SU-DHL-6 (cell line): ENCODE data around the gene INTS1.

ENCODE experiments used
- H2AFZ ChIP-seq: fragments of 200-600 bp; sonication (generic); 2 replicates; pipeline ENCODE4 v1.6.1; 2014; ENCODE audit warnings: low read depth, mild to moderate bottlenecking, moderate library complexity, mixed read lengths, antibody characterized with exemption, low read length; ENCODE audit not compliant: severe bottlenecking
- H3F3A ChIP-seq: fragments of 200-600 bp; shearing (Covaris generic); 2 replicates; pipeline ENCODE4 v1.6.0; 2016; ENCODE audit warnings: antibody characterized with exemption, mild to moderate bottlenecking; ENCODE audit not compliant: insufficient read depth
- H3K27ac ChIP-seq: fragments of 200-600 bp; sonication (generic); 2 replicates; pipeline ENCODE4 v1.5.1; 2016; ENCODE audit warnings: low read depth, mild to moderate bottlenecking, low read length, moderate library complexity, mixed read lengths
- H3K27me3 ChIP-seq: fragments of 200-600 bp; sonication (generic), shearing (Covaris generic); 2 replicates; pipeline ENCODE4 v1.6.0; 2014; ENCODE audit warnings: mild to moderate bottlenecking, low read length
- H3K36me3 ChIP-seq: fragments of 200-600 bp; sonication (generic); 2 replicates; pipeline ENCODE4 v1.6.1; 2014; ENCODE audit warnings: mild to moderate bottlenecking, low read length, mixed read lengths
- H3K4me2 ChIP-seq: fragments of 300-600, 200-600 bp; shearing (Covaris generic), sonication (generic); 2 replicates; pipeline ENCODE4 v1.6.0; 2014; ENCODE audit warnings: low read length, low read depth, mild to moderate bottlenecking; ENCODE audit not compliant: poor library complexity, severe bottlenecking
- H3K4me3 ChIP-seq: fragments of 200-600 bp; sonication (generic); 2 replicates; pipeline ENCODE4 v1.5.1; 2014; ENCODE audit warnings: antibody characterized with exemption, low read length, mild to moderate bottlenecking, mixed read lengths; ENCODE audit not compliant: insufficient read depth, poor library complexity, severe bottlenecking
- H3K79me2 ChIP-seq: fragments of 200-600 bp; sonication (generic); 2 replicates; pipeline ENCODE4 v1.6.1; 2014; ENCODE audit warnings: mild to moderate bottlenecking, low read length, moderate library complexity; ENCODE audit not compliant: insufficient read depth
- H3K9ac ChIP-seq: fragments of 200-600 bp; sonication (generic); 2 replicates; pipeline ENCODE4 v1.7.0; 2014; ENCODE audit warnings: mild to moderate bottlenecking, low read length
- H3K9me2 ChIP-seq: fragments of 200-600 bp; sonication (generic); replicated peaks from 2 replicates; pipeline ENCODE4 v1.6.1; 2014; ENCODE audit warnings: low read length; ENCODE audit not compliant: insufficient read depth
- H3K9me3 ChIP-seq: fragments of 200-600 bp; sonication (generic); 2 replicates; pipeline ENCODE4 v1.6.1; 2014; ENCODE audit warnings: low read length, mixed read lengths; ENCODE audit not compliant: insufficient read depth
- H4K20me1 ChIP-seq: fragments of 200-600 bp; sonication (generic); 2 replicates; pipeline ENCODE4 v1.6.1; 2014; ENCODE audit warnings: low read depth, mild to moderate bottlenecking, antibody characterized with exemption, low read length, moderate library complexity, mixed read lengths
- CTCF ChIP-seq: fragments of 200-600 bp; sonication (generic); IDR thresholded peaks from one replicate; pipeline ENCODE4 v1.5.1; 2017; ENCODE audit warnings: antibody characterized with exemption, mild to moderate bottlenecking, low read length, moderate library complexity; ENCODE audit not compliant: insufficient read depth, poor library complexity, severe bottlenecking
- EZH2phosphoT487 ChIP-seq: fragments of 200-600 bp; sonication (generic), shearing (Covaris generic); conservative IDR thresholded peaks from 2 replicates; pipeline ENCODE4 v1.6.1; 2018; ENCODE audit warnings: mild to moderate bottlenecking, antibody characterized with exemption, low read length, moderate library complexity, mixed read lengths

Gene INTS1

GRCh38 chr7:1431226-1431625 is 73.0 kb downstream of the INTS1 start:
- Histone ChIP-seq H4K20me1 (no peaks in the 10 kb centered on the region), H3K79me2 (no peaks in the 10 kb centered on the region), H3F3A (no peaks in the 10 kb centered on the region), H3K9ac (no peak overlapping the region), H3K27me3 (no peaks in the 10 kb centered on the region), H3K4me2 (no peak overlapping the region), H3K27ac (no peak overlapping the region), H3K9me2 (no peaks in the 10 kb centered on the region), H2AFZ (no peak overlapping the region), H3K4me3 (no peak overlapping the region), H3K9me3 (no peaks in the 10 kb centered on the region), H3K36me3 (no peaks in the 10 kb centered on the region)
- TF ChIP-seq CTCF (no peak), EZH2phosphoT487 (no peak)

- no peak for TF ChIP-seq EZH2phosphoT487
- TF ChIP-seq CTCF = no peak
- H2AFZ ChIP-seq = no peak overlapping the region
- H3K36me3 ChIP-seq = no peaks in the 10 kb centered on the region
- H3K4me3 ChIP-seq = no peak overlapping the region
- H3K4me2 ChIP-seq = no peak overlapping the region
- no peaks in the 10 kb centered on the region for H3K27me3 ChIP-seq
- H3K9me3 ChIP-seq = no peaks in the 10 kb centered on the region
- no peaks in the 10 kb centered on the region for H3F3A ChIP-seq
- no peak overlapping the region for H3K9ac ChIP-seq
- H4K20me1 ChIP-seq = no peaks in the 10 kb centered on the region
- H3K79me2 ChIP-seq = no peaks in the 10 kb centered on the region
- H3K9me2 ChIP-seq = no peaks in the 10 kb centered on the region
- H3K27ac ChIP-seq = no peak overlapping the region
Observed at GRCh38 chr7:1430056-1430845, 73.9 kb downstream of the INTS1 start.

- Histone ChIP-seq H3F3A (no peaks in the 10 kb centered on the region), H4K20me1 (no peaks in the 10 kb centered on the region), H3K36me3 (no peaks in the 10 kb centered on the region), H3K4me3 (no peak overlapping the region), H3K27ac (no peak overlapping the region), H3K79me2 (no peaks in the 10 kb centered on the region), H3K4me2 (no peak overlapping the region), H3K9ac (no peak overlapping the region), H3K9me2 (no peaks in the 10 kb centered on the region), H2AFZ (no peak overlapping the region), H3K9me3 (no peaks in the 10 kb centered on the region), H3K27me3 (no peaks in the 10 kb centered on the region)
- TF ChIP-seq EZH2phosphoT487 (no peak), CTCF (no peak)
Observed at GRCh38 chr7:1428941-1429501, 75.2 kb downstream of the INTS1 start.
